Tibial nerve (tissue), 4 donors: Measurements from ENCODE around the gene ARID4B.

Source experiments
- EP300 ChIP-seq, 2 donors: sonication (generic); formaldehyde crosslinking; IDR thresholded peaks; one replicate each; pipeline ENCODE4 v1.6.1; 2017; ENCODE audit warnings: antibody characterized with exemption in 2 of 2, mild to moderate bottlenecking in 1 of 2
- POLR2A ChIP-seq, 2 donors: fragments of 450-650 bp; IDR thresholded peaks; one replicate each; pipeline ENCODE4 v1.6.1; 2017; ENCODE audit warnings: antibody characterized with exemption in 2 of 2, mild to moderate bottlenecking in 2 of 2, moderate library complexity in 2 of 2
- TF ChIP-seq, protein P1 (sequence below), 5 experiments: fragments of 200-600 bp in 3 of 5; fragments of 450-650 bp in 2 of 5; sonication (generic) in 3 of 5; IDR thresholded peaks; one replicate each; pipeline ENCODE4 v1.5.1; 2016 to 2019; ENCODE audit warnings: antibody characterized with exemption in 5 of 5, mild to moderate bottlenecking in 3 of 5, moderate library complexity in 2 of 5

GRCh38 chr1:235342471-235342870 is 14.5 kb upstream of the ARID4B start:
- no peak for TF ChIP-seq POLR2A (IDR thresholded peaks at IDR 0.05)
- TF ChIP-seq, protein P1, sequence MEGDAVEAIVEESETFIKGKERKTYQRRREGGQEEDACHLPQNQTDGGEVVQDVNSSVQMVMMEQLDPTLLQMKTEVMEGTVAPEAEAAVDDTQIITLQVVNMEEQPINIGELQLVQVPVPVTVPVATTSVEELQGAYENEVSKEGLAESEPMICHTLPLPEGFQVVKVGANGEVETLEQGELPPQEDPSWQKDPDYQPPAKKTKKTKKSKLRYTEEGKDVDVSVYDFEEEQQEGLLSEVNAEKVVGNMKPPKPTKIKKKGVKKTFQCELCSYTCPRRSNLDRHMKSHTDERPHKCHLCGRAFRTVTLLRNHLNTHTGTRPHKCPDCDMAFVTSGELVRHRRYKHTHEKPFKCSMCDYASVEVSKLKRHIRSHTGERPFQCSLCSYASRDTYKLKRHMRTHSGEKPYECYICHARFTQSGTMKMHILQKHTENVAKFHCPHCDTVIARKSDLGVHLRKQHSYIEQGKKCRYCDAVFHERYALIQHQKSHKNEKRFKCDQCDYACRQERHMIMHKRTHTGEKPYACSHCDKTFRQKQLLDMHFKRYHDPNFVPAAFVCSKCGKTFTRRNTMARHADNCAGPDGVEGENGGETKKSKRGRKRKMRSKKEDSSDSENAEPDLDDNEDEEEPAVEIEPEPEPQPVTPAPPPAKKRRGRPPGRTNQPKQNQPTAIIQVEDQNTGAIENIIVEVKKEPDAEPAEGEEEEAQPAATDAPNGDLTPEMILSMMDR (IDR thresholded peaks at IDR 0.05), result no peak
- no peak for TF ChIP-seq EP300 (IDR thresholded peaks at IDR 0.05)
